T-helper 1 cell treated with Interleukin-12 subunit alpha and Interleukin-12 subunit beta and Interleukin-4 antibody, amounts not matched to agents 30 μg/mL and 1 μg/mL, for 36 hours (primary cell): ENCODE results near the gene FOXD4L5.
"Not testable (repeated sequence)": the region's sequence is repeated elsewhere in the genome, so short reads cannot be mapped to it uniquely, and the experiment has no call there.

Source experiments
- H3K27ac Mint-ChIP-seq: one replicate; pipeline ENCODE4 v1.8.0; 2021; ENCODE audit warnings: mild to moderate bottlenecking, mixed read lengths
- H3K27me3 Mint-ChIP-seq: one replicate; pipeline ENCODE4 v1.8.0; 2021; ENCODE audit warnings: low read depth, mixed read lengths
- H3K36me3 Mint-ChIP-seq: one replicate; pipeline ENCODE4 v1.8.0; 2021; ENCODE audit warnings: low read depth, mixed read lengths
- H3K4me1 Mint-ChIP-seq: one replicate; pipeline ENCODE4 v1.8.0; 2021; ENCODE audit warnings: low read depth, mixed read lengths
- H3K4me3 Mint-ChIP-seq: one replicate; pipeline ENCODE4 v1.8.0; 2021; ENCODE audit warnings: mild to moderate bottlenecking, moderate library complexity, mixed read lengths
- H3K9me3 Mint-ChIP-seq: one replicate; pipeline ENCODE4 v1.8.0; 2021; ENCODE audit warnings: mixed read lengths

FOXD4L5 gene

GRCh38 chr9:65285109-65285508 is at the start of gene FOXD4L5:
FOXD4L5 (minus strand) TSS chr9:65285209; CDS start chr9:65284377, 832 bp downstream.
- not testable (repeated sequence) for H3K9me3 Mint-ChIP-seq, H3K27me3 Mint-ChIP-seq, H3K4me1 Mint-ChIP-seq, H3K4me3 Mint-ChIP-seq, H3K27ac Mint-ChIP-seq, H3K36me3 Mint-ChIP-seq

DNA sequence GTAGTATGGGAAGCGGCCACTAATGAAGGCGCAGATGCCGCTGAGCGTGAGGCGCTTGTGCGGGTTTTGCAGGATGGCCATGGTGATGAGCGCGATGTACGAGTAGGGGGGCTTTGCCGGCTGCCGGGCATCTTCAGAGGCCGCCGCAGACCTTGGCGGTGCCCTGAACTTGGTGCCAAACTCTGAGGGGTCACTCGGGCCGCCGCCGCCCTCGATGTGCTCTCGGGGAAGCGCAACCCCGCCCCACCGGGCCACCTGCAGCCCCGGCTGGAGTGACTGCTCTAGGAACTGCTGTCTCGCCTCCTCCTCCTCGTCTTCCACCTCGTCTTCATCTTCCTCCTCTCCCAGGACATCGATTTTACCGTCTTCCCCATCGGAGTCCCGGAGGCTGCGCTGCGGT is 1.1 kb downstream of the FOXD4L5 start:
- H3K4me1 Mint-ChIP-seq, H3K4me3 Mint-ChIP-seq, H3K27ac Mint-ChIP-seq, H3K9me3 Mint-ChIP-seq, H3K27me3 Mint-ChIP-seq, H3K36me3 Mint-ChIP-seq: not testable (repeated sequence)

- not testable (repeated sequence) for H3K27me3 Mint-ChIP-seq, H3K9me3 Mint-ChIP-seq, H3K4me1 Mint-ChIP-seq, H3K27ac Mint-ChIP-seq, H3K36me3 Mint-ChIP-seq, H3K4me3 Mint-ChIP-seq
Measured at GRCh38 chr9:65282976-65283375, 2.0 kb downstream of the FOXD4L5 start.
